CD4-positive, alpha-beta T cell treated with Interleukin-15 for 1 hour (primary cell): ENCODE results near the gene KLHL11.
"Not testable (repeated sequence)": the region's sequence is repeated elsewhere in the genome, so short reads cannot be mapped to it uniquely, and the experiment has no call there.

Source experiments
- DNase-seq: peaks from one replicate; pipeline ENCODE4 v3.0.0-alpha.2; 2020

The KLHL11 gene

DNA sequence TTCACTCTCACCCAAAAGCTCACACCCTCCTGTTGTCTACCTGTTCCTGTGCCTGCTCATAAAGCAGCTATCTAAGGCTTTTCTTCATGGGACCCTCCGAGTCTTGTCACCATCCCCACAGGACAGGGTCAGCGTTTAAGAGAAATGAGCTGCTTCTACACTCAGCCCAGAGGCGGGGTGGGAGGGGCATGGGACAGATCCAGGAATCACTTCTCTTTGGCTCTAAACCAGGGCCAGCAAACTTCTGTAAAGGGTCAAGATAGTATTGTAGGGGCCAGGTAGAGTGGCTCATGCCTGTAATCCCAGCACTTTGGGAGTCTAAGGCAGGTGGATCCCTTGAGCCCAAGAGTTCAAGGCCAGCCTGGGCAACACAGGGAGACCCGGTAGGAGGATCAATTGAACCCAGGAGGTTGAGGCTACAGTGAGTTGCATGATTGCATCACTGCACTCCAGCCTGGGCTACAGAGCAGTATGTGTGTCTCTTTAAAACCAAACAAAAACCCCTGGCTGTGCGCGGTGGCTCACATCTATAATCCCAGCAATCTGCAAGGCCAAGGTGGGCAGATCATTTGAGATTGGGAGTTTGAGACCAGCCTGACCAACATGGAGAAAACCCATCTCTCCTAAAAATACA is 23.2 kb upstream of the KLHL11 start:
- DNase-seq: no peak

GRCh38 chr17:41885733-41886132 is 20.5 kb upstream of the KLHL11 start:
- no peak for DNase-seq

- no peak for DNase-seq
Measured at GRCh38 chr17:41882756-41883155, 17.5 kb upstream of the KLHL11 start.

GRCh38 chr17:41880130-41880529 is 14.9 kb upstream of the KLHL11 start:
- no peak for DNase-seq

DNA sequence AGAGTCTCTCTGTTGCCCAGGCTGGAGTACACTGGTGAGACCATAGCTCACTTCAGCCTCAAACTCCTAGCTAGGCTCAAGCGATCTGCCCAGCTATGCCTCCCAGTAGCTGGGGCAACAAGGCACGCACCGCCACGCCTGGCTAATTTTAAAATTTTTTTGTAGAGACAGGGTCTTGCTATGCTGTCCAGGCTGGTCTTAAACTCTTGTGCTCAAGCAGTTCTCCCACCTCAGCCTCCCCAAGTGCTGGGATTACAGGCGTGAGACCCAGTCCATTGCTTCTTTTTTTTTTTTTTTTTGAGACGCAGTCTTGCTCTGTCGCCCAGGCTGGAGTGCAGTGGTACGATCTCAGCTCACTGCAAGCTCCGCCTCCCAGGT is 9.1 kb upstream of the KLHL11 start:
- not testable (repeated sequence) for DNase-seq

- no peak for DNase-seq
Measured at GRCh38 chr17:41873559-41874292, 8.5 kb upstream of the KLHL11 start.

GRCh38 chr17:41871789-41872188 is 6.6 kb upstream of the KLHL11 start:
- no peak for DNase-seq

DNA sequence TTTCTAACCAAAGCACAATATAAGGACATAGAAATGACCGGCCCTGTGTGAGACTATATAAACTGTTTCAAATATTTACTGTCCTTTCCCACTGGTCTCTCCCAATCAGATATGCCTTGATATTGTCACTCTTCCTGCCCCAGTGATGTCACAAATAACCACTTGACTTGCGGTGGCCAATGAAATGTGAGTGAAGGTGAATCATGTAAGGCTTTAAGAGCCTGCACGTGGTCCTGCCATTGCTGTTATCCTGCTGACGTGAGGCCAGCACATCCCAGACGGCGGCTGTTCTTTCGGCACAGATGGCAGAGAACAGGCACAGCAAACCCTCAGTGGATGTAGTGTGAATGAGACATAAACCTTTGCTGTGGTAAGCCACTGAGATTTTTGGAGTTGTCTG is 5.4 kb upstream of the KLHL11 start:
- no peak for DNase-seq

GRCh38 chr17:41870097-41870496 is 4.9 kb upstream of the KLHL11 start:
- no peak for DNase-seq

GRCh38 chr17:41869426-41869825 is 4.2 kb upstream of the KLHL11 start:
- no peak for DNase-seq

DNA sequence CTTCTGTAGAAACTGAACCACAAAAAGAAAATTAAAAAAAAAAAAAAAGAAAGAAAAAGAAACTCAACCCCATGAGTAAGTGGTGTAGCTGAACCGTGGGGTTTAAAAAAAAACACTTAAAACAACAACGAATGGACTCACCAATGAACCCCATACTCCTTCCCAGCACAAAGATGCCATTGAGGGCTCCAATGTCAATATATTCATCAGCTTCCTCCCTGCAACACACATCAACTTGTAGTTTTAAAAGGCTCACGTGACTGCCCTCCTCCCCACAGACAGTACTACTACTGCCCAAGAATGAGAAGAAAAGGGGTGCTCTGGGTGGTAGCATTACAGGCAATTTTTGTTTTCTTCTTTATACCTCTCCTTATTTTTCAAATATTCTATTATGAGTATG is 3.3 kb upstream of the KLHL11 start:
- no peak for DNase-seq

- no peak for DNase-seq
Measured at GRCh38 chr17:41865596-41865893, 322 bp upstream of the KLHL11 start.

DNA sequence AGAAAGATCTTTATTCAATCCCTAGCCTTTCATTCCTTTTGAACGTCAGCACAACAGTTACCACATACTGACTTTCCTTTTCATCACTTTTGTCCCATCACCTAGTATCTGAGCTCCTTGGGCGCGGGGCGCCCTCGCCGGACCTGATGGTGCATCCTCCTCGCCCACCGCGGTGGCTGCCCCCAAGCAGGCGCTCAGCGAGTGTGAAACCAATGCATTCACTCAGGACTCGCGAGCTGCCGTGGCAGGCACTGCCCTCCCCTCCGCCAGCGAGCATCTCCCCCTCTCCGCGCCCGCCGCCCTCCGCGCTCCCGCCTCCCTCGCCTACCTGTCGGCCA is 756 bp downstream of the KLHL11 start:
- DNase-seq: no peak

DNA sequence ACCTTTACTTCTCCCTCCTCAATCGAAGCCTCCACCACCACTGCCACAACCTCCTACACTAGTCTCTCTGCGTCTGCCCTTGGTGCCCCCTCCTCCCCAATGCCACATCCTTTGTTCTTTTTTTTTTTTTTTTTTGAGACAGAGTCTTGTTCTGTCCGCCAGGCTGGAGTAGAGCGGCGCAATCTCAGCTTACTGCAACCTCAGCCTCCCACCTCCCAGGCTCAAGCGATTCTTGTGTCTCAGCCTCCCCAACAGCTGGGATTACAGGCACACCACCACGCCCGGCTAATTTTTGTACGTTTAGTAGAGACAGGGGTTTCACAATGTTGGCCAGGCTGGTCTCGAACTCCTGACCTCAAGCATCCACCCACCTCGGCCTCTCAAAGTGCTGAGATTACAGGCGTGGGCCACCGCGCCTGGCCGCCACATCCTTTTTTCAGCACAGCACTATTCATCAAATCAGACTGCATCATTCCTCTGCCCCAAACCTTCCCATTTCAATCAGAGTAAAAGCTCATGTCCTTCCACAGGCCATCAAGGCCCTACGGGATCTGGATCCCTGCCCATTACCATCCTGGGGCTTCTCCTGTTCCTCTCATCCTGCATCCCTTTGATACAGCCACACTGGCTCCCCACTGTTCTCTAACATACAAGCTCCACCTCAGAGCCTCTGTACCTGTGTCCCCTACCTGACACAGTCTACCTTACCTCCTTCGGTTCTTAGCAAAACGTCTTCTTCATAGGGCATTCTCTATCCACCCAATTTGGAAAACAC is 2.0 kb downstream of the KLHL11 start:
- peak; percentile 18 for DNase-seq

- no peak for DNase-seq
Measured at GRCh38 chr17:41860254-41860931, 4.8 kb downstream of the KLHL11 start.

GRCh38 chr17:41851382-41851781 is 13.8 kb downstream of the KLHL11 start:
- DNase-seq: not testable (repeated sequence)

DNA sequence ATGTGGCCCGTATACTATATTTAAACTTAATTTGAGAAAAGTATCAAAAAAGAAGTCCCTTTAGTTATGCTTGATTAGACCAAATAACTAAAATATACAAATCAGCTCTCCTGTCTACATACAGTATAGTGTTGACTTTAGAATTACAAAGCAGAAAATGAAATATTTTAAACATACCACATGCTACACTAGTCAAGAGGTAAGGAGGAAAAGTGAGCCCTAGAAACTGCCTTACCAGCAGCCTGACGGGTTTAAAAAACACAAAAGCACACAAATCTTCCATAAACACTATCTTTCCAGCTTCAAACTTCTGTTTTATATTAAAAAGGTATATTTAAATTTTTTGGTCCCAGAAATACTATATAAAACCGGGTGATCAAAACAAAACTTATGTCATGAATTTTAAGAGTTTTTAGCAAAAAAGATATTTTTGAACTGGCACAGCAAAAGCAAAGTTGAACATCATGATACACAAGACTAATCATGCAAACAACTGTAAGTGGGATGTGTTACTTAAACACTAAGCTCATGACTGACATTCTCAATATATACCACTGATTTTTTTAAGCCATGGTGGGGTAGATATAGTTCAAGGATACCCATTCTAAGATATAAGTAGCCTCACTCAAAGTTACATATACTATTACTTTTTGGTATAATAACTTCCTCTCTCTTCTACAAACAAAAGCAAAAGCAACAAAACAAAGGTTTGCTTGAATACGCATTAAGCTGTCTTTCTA is 15.8 kb downstream of the KLHL11 start:
- DNase-seq: no peak

DNA sequence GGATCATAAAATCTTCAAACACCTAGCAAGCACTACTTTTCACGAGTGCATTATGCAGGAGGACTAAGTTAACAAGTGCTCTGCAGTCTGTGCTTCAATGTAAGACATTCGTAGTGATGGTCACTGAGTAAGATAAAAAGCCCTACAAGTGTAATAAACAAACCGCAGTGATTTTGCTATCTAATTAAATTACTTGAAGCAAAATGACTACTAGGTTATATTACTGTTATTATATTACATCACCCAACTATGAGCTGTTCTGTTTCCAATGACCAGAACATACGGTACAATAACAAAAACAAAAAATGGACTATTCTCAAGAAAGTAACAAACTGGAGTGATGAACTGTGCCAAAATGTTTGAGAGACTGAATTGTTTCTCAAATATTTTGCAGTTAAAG is 16.4 kb downstream of the KLHL11 start:
- no peak for DNase-seq

DNA sequence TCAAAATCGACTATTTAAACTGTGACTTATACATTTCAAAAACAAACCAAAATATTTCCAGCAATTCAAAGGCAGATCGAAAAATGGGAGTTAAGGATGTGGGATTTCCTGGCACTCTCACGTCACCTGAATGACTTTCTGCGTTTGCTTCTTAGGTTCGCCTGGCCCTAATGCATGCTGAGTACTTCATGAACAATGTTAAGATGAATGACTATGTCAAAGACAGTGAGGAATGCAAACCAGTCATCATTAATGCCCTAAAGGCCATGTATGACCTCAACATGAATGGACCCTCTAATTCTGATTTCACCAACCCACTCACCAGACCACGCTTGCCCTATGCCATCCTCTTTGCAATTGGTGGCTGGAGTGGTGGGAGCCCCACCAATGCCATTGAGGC is 20.3 kb downstream of the KLHL11 start:
- no peak for DNase-seq

- DNase-seq: not testable (repeated sequence)
Measured at GRCh38 chr17:41840781-41841180, 24.4 kb downstream of the KLHL11 start.

GRCh38 chr17:41839448-41839847 is 25.8 kb downstream of the KLHL11 start:
- DNase-seq: not testable (repeated sequence)

GRCh38 chr17:41837761-41838538 is 27.3 kb downstream of the KLHL11 start, which contains the start of gene KLHL10:
Gene KLHL10 (plus strand): TSS chr17:41837825. CDS start chr17:41837933, 108 bp downstream.
- no peak for DNase-seq
